Measurements from ENCODE around the gene DGKI. TPM values are rescaled to one million over a fixed set of nuclear protein-coding genes. Genes with fewer than 3 reads are reported as not detected.

Gene DGKI
- total and polyA plus RNA-seq, 9 of the 15 experiments (the other 6 are each of a cell fraction or from before 2014, with no cell fraction given) = 0.11 to 0.54 (median 0.15) TPM; not detected in 5

DNA sequence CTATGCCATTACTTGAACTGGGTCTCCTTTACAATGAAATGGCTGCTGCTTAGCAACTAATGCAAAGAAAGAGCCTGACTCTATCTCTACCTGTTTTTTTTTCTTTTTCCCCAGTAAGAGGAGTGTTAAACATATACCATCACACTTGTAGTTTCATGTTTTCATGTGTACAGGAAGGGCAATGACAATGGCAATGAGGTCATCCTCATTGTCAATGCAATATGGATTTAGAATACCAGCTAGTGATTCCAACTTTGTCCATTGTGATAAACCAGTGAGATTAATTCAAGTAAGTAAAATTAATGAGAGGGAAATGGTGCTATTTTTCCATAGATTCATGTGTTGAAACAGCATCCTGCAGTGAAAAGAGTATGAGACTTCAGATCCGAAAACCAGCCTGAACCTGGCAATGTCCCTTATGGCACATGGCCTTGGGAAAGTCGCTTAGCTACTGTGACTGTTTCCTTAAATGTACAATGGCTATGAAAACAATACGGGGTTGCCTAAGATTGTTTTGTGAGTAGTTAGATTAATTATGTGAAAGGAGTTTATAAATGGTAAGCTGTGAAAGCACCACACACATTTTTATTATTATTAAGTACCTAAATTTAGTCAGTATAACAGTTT lies 11.2 kb downstream of the DGKI start:
- no TSS peak for BruUV-seq (replicated peaks)
- FAIRE-seq = no peak
- no peaks in the 10 kb centered on the region for H3K79me2 ChIP-seq (ENCODE audit: control insufficient read depth, insufficient read depth, low read length)
- ChIA-PET CTCF (ENCODE audit: low intra/inter-chr PET ratio) (no interaction called here), POLR2A (interaction anchor here (1.5 kb wide), 1 partner anchor 12 kb away, joined by 4 read pairs; no protein-coding TSS in a partner anchor)
- peaks cover 5 to 7% of the 10 kb centered on the region in 2 experiments; a peak in 3 of 5 replicates for H3K27me3 ChIP-seq (ENCODE audit: control insufficient read depth in 2 of 2, insufficient read depth in 2 of 2, low read length in 2 of 2)
- no peaks in the 10 kb centered on the region for H3K36me3 ChIP-seq (ENCODE audit: control insufficient read depth, insufficient read depth, low read length)
- ATAC-seq = no peak
- H3K4me2 ChIP-seq (ENCODE audit: insufficient read depth, low read length) = no peak overlapping the region
- 0% methylated on average over 3 of the region's 3 CpGs for WGBS (ENCODE audit: insufficient coverage, low coverage, missing lambda C conversion rate)
- H3K9me1 ChIP-seq (ENCODE audit: control insufficient read depth, insufficient read depth, low read length) = no peaks in the 10 kb centered on the region
- no peak overlapping the region for H3K4me3 ChIP-seq
- no peak overlapping the region for H2AFZ ChIP-seq (ENCODE audit: low read depth, low read length)
- H4K20me1 ChIP-seq (replicated peaks; ENCODE audit: control insufficient read depth, insufficient read depth, low read length) = no peaks in the 10 kb centered on the region
- no peak overlapping the region for H3K27ac ChIP-seq (ENCODE audit: extremely low read depth, low read depth, low read length)
- in situ Hi-C loops (cut with MboI) = no loop called here
- H3K4me1 ChIP-seq (replicated peaks in 1 of 2; ENCODE audit: control insufficient read depth in 2 of 2, insufficient read depth in 2 of 2, low read length in 2 of 2) = no peaks in the 10 kb centered on the region
- intact Hi-C loops (cut with micrococcal nuclease) = no loop called here
- H3K9ac ChIP-seq (ENCODE audit: insufficient read depth in 1 of 2, low read depth in 2 of 2, low read length in 2 of 2) = no peak overlapping the region
- 0 out of 2 replicates have a peak, but pooled peaks cover 2% of the 10 kb centered on the region for H3K9me3 ChIP-seq (replicated peaks; ENCODE audit: control insufficient read depth, insufficient read depth, low read depth, low read length)
- DNase-seq (ENCODE audit: extremely low read depth in 1 of 4, low spot score in 3 of 4) = no peak
- TF ChIP-seq SMARCA4 (IDR thresholded peaks at IDR 0.05) (no peak), HNRNPUL1 (IDR thresholded peaks at IDR 0.05; ENCODE audit: low read length) (no peak), SMARCB1 (IDR thresholded peaks at IDR 0.05; ENCODE audit: insufficient read length, low read depth) (no peak), IRF2 (CRISPR knock-in tag; IDR thresholded peaks at IDR 0.05) (no peak), DIDO1 (tag; IDR thresholded peaks at IDR 0.05; ENCODE audit: low read depth) (no peak), NFXL1 (CRISPR knock-in tag; IDR thresholded peaks at IDR 0.05) (no peak), STAG1 (CRISPR knock-in tag; IDR thresholded peaks at IDR 0.05; ENCODE audit: borderline replicate concordance) (no peak), CCNT2 (IDR thresholded peaks at IDR 0.05; ENCODE audit: borderline replicate concordance, extremely low read depth, insufficient read length, low read depth, low read length) (no peak), FOXJ3 (CRISPR knock-in tag; IDR thresholded peaks at IDR 0.05) (no peak), MAZ (CRISPR knock-in tag; conservative IDR thresholded peaks at IDR 0.05 in 1 of 2, IDR thresholded peaks at IDR 0.05 in 1 of 2) (no peak)
- TF ChIP-seq, protein P1, sequence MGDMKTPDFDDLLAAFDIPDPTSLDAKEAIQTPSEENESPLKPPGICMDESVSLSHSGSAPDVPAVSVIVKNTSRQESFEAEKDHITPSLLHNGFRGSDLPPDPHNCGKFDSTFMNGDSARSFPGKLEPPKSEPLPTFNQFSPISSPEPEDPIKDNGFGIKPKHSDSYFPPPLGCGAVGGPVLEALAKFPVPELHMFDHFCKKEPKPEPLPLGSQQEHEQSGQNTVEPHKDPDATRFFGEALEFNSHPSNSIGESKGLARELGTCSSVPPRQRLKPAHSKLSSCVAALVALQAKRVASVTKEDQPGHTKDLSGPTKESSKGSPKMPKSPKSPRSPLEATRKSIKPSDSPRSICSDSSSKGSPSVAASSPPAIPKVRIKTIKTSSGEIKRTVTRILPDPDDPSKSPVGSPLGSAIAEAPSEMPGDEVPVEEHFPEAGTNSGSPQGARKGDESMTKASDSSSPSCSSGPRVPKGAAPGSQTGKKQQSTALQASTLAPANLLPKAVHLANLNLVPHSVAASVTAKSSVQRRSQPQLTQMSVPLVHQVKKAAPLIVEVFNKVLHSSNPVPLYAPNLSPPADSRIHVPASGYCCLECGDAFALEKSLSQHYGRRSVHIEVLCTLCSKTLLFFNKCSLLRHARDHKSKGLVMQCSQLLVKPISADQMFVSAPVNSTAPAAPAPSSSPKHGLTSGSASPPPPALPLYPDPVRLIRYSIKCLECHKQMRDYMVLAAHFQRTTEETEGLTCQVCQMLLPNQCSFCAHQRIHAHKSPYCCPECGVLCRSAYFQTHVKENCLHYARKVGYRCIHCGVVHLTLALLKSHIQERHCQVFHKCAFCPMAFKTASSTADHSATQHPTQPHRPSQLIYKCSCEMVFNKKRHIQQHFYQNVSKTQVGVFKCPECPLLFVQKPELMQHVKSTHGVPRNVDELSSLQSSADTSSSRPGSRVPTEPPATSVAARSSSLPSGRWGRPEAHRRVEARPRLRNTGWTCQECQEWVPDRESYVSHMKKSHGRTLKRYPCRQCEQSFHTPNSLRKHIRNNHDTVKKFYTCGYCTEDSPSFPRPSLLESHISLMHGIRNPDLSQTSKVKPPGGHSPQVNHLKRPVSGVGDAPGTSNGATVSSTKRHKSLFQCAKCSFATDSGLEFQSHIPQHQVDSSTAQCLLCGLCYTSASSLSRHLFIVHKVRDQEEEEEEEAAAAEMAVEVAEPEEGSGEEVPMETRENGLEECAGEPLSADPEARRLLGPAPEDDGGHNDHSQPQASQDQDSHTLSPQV (IDR thresholded peaks at IDR 0.05) = no peak
- TF ChIP-seq, protein P2, sequence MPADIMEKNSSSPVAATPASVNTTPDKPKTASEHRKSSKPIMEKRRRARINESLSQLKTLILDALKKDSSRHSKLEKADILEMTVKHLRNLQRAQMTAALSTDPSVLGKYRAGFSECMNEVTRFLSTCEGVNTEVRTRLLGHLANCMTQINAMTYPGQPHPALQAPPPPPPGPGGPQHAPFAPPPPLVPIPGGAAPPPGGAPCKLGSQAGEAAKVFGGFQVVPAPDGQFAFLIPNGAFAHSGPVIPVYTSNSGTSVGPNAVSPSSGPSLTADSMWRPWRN (IDR thresholded peaks at IDR 0.05; ENCODE audit: low read depth) = no peak
- TF ChIP-seq, protein P3, sequence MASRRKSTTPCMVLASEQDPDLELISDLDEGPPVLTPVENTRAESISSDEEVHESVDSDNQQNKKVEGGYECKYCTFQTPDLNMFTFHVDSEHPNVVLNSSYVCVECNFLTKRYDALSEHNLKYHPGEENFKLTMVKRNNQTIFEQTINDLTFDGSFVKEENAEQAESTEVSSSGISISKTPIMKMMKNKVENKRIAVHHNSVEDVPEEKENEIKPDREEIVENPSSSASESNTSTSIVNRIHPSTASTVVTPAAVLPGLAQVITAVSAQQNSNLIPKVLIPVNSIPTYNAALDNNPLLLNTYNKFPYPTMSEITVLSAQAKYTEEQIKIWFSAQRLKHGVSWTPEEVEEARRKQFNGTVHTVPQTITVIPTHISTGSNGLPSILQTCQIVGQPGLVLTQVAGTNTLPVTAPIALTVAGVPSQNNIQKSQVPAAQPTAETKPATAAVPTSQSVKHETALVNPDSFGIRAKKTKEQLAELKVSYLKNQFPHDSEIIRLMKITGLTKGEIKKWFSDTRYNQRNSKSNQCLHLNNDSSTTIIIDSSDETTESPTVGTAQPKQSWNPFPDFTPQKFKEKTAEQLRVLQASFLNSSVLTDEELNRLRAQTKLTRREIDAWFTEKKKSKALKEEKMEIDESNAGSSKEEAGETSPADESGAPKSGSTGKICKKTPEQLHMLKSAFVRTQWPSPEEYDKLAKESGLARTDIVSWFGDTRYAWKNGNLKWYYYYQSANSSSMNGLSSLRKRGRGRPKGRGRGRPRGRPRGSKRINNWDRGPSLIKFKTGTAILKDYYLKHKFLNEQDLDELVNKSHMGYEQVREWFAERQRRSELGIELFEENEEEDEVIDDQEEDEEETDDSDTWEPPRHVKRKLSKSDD (conservative IDR thresholded peaks at IDR 0.05; ENCODE audit: low read length) = no peak
